Measurements from ENCODE around the gene USP12. TPM values are rescaled to one million over a fixed set of nuclear protein-coding genes. Genes with fewer than 3 reads are reported as not detected.

The USP12 gene
- total RNA-seq, 1 experiment from 2014 or later = 26.1 TPM

DNA sequence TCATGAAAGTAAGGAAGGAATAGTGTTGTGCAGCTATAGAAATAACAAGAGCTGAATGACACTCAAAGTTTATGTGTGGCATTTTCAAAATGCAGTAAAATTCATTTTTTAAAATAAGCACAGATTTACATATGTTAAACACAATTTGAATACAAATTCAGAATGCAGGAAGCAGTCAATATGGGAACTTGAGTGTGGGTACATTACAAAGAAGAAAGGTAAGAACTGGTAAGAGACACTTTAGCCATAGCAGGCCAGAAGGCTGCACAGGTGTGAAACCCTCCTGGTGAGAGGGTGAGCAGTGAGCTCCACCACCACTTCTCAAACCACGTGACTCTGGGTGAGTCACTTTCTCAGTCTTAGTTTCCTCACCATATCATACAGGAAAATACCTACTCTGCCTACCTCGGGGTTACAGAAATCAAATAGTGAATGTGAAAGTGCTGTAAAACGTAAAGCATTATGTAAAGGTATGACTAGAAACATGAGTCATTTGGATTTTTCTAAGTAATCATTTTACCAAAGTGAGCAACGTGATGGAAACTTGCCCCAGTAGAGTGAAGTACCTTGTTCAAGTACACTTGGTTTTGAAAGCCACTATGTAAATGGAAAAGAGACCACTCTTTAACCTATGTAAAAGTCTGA lies 40.5 kb downstream of the USP12 start:
- peaks cover 7% of the 10 kb centered on the region for H3K36me3 Mint-ChIP-seq
- DNase-seq (ENCODE audit: low spot score) (no peak), ATAC-seq (peak; percentile 75)
- no peaks in the 10 kb centered on the region; the same call in 1 of the 2 replicates for H3K27me3 Mint-ChIP-seq (ENCODE audit: low read depth)
- H3K9me3 Mint-ChIP-seq = peaks cover 6% of the 10 kb centered on the region; the same call in 1 of the 2 replicates
- ChIA-PET CTCF (interaction anchor here (1.8 kb wide), 1 partner anchor 231 kb away, joined by 5 read pairs; no protein-coding TSS in a partner anchor), POLR2A (no interaction called here)
- peak overlapping the region; percentile 29; the same call in 1 of the 2 replicates for H3K4me3 Mint-ChIP-seq
- H3K27ac Mint-ChIP-seq = peak overlapping the region; percentile 93
- H3K4me1 Mint-ChIP-seq = peaks cover 88% of the 10 kb centered on the region
- TF ChIP-seq MYBL2 (CRISPR knock-in tag; IDR thresholded peaks at IDR 0.05) (no peak), GRHL2 (CRISPR knock-in tag; IDR thresholded peaks at IDR 0.05; ENCODE audit: insufficient replicate concordance, severe bottlenecking) (no peak), ERG (CRISPR knock-in tag; IDR thresholded peaks at IDR 0.05) (no peak), ETV6 (CRISPR knock-in tag; IDR thresholded peaks at IDR 0.05) (no peak), ATF3 (CRISPR knock-in tag; conservative IDR thresholded peaks at IDR 0.05) (no peak), ZNF121 (CRISPR knock-in tag; IDR thresholded peaks at IDR 0.05) (no peak), ATF6 (CRISPR knock-in tag; IDR thresholded peaks at IDR 0.05) (no peak), CBFB (CRISPR knock-in tag; IDR thresholded peaks at IDR 0.05; ENCODE audit: low read depth) (no peak), ZNF671 (CRISPR knock-in tag; IDR thresholded peaks at IDR 0.05) (no peak), JAZF1 (CRISPR knock-in tag; IDR thresholded peaks at IDR 0.05) (no peak), E2F1 (CRISPR knock-in tag; IDR thresholded peaks at IDR 0.05) (no peak), MXD4 (CRISPR knock-in tag; IDR thresholded peaks at IDR 0.05; ENCODE audit: borderline replicate concordance) (no peak), FOXK1 (CRISPR knock-in tag; IDR thresholded peaks at IDR 0.05) (no peak), HMGA2 (CRISPR knock-in tag; IDR thresholded peaks at IDR 0.05) (no peak), ESRRA (CRISPR knock-in tag; IDR thresholded peaks at IDR 0.05; ENCODE audit: borderline replicate concordance) (no peak), FOXJ3 (CRISPR knock-in tag; IDR thresholded peaks at IDR 0.05; ENCODE audit: borderline replicate concordance) (no peak), ZNF532 (CRISPR knock-in tag; IDR thresholded peaks at IDR 0.05; ENCODE audit: borderline replicate concordance) (no peak), ATF1 (CRISPR knock-in tag; IDR thresholded peaks at IDR 0.05) (no peak)
- TF ChIP-seq, protein P1, sequence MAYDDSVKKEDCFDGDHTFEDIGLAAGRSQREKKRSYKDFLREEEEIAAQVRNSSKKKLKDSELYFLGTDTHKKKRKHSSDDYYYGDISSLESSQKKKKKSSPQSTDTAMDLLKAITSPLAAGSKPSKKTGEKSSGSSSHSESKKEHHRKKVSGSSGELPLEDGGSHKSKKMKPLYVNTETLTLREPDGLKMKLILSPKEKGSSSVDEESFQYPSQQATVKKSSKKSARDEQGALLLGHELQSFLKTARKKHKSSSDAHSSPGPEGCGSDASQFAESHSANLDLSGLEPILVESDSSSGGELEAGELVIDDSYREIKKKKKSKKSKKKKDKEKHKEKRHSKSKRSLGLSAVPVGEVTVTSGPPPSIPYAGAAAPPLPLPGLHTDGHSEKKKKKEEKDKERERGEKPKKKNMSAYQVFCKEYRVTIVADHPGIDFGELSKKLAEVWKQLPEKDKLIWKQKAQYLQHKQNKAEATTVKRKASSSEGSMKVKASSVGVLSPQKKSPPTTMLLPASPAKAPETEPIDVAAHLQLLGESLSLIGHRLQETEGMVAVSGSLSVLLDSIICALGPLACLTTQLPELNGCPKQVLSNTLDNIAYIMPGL (CRISPR knock-in tag; IDR thresholded peaks at IDR 0.05) = no peak
- TF ChIP-seq, protein P2, sequence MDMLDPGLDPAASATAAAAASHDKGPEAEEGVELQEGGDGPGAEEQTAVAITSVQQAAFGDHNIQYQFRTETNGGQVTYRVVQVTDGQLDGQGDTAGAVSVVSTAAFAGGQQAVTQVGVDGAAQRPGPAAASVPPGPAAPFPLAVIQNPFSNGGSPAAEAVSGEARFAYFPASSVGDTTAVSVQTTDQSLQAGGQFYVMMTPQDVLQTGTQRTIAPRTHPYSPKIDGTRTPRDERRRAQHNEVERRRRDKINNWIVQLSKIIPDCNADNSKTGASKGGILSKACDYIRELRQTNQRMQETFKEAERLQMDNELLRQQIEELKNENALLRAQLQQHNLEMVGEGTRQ (CRISPR knock-in tag; IDR thresholded peaks at IDR 0.05) = peak; percentile 84
- TF ChIP-seq, protein P3, sequence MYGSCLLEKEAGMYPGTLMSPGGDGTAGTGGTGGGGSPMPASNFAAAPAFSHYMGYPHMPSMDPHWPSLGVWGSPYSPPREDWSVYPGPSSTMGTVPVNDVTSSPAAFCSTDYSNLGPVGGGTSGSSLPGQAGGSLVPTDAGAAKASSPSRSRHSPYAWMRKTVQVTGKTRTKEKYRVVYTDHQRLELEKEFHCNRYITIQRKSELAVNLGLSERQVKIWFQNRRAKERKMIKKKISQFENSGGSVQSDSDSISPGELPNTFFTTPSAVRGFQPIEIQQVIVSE (CRISPR knock-in tag; IDR thresholded peaks at IDR 0.05; ENCODE audit: borderline replicate concordance) = no peak
- TF ChIP-seq, protein P4, sequence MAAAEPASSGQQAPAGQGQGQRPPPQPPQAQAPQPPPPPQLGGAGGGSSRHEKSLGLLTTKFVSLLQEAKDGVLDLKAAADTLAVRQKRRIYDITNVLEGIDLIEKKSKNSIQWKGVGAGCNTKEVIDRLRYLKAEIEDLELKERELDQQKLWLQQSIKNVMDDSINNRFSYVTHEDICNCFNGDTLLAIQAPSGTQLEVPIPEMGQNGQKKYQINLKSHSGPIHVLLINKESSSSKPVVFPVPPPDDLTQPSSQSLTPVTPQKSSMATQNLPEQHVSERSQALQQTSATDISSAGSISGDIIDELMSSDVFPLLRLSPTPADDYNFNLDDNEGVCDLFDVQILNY (CRISPR knock-in tag; IDR thresholded peaks at IDR 0.05) = no peak
